HEK293T (cell line): ENCODE data around the gene PDXK.

Source experiments
- CTCF ChIA-PET: fragments of 350-600 bp; formaldehyde crosslinking; extraction: SDS; loops from one replicate; lab custom pipeline; 2021; ENCODE audit warnings: antibody characterized with exemption, inconsistent platforms; lab: Yijun Ruan, JAX
- POLR2A ChIA-PET: fragments of 350-600 bp; formaldehyde crosslinking; extraction: SDS; loops from one replicate; lab custom pipeline; 2020; ENCODE audit warnings: antibody characterized with exemption, inconsistent platforms; lab: Yijun Ruan, JAX
- DNase-seq: peaks from one replicate; pipeline ENCODE4 v3.0.0; 2012; ENCODE audit warnings: mixed read lengths; ENCODE audit errors: extremely low spot score
- ARNT ChIP-seq: fragments of 450-650 bp; IDR thresholded peaks from 2 replicates; pipeline ENCODE4 v1.6.1; 2017; ENCODE audit warnings: mild to moderate bottlenecking
- BHLHE40 ChIP-seq: fragments of 450-650 bp; IDR thresholded peaks from 2 replicates; pipeline ENCODE4 v1.6.1; 2016; ENCODE audit warnings: mild to moderate bottlenecking, moderate library complexity, borderline replicate concordance
- CTBP1 ChIP-seq: fragments of 450-650 bp; IDR thresholded peaks from 2 replicates; pipeline ENCODE4 v1.6.1; 2016; ENCODE audit warnings: borderline replicate concordance
- ELF4 ChIP-seq: fragments of 450-650 bp; IDR thresholded peaks from 2 replicates; pipeline ENCODE4 v1.6.1; 2017; ENCODE audit warnings: antibody characterized with exemption
- FOXA1 ChIP-seq: fragments of 450-650 bp; IDR thresholded peaks from 2 replicates; pipeline ENCODE4 v1.6.1; 2016; ENCODE audit warnings: mild to moderate bottlenecking
- FOXK2 ChIP-seq: fragments of 450-650 bp; IDR thresholded peaks from 2 replicates; pipeline ENCODE4 v1.6.1; 2016; ENCODE audit warnings: mild to moderate bottlenecking
- FOXM1 ChIP-seq: fragments of 450-650 bp; IDR thresholded peaks from 2 replicates; pipeline ENCODE4 v1.6.1; 2017; ENCODE audit warnings: mild to moderate bottlenecking, borderline replicate concordance
- HDGF ChIP-seq: fragments of 450-650 bp; IDR thresholded peaks from 2 replicates; pipeline ENCODE4 v1.6.1; 2017; ENCODE audit warnings: antibody characterized with exemption, borderline replicate concordance
- L3MBTL2 ChIP-seq: fragments of 450-650 bp; conservative IDR thresholded peaks from 2 replicates; pipeline ENCODE4 v1.6.1; 2016; ENCODE audit warnings: mild to moderate bottlenecking
- LEF1 ChIP-seq: fragments of 450-650 bp; IDR thresholded peaks from 2 replicates; pipeline ENCODE4 v1.6.1; 2017; ENCODE audit warnings: mild to moderate bottlenecking, borderline replicate concordance
- NFRKB ChIP-seq: fragments of 450-650 bp; IDR thresholded peaks from 2 replicates; pipeline ENCODE4 v1.6.1; 2016; ENCODE audit warnings: mild to moderate bottlenecking, moderate library complexity
- SP1 ChIP-seq: fragments of 450-650 bp; IDR thresholded peaks from 2 replicates; pipeline ENCODE4 v1.6.1; 2017
- SUZ12 ChIP-seq: fragments of 450-650 bp; IDR thresholded peaks from 2 replicates; pipeline ENCODE4 v1.6.1; 2016; ENCODE audit warnings: mild to moderate bottlenecking
- TARDBP ChIP-seq: fragments of 450-650 bp; IDR thresholded peaks from 2 replicates; pipeline ENCODE4 v1.6.1; 2016
- ZNF384 ChIP-seq: fragments of 450-650 bp; IDR thresholded peaks from 2 replicates; pipeline ENCODE4 v1.6.1; 2016
- TF ChIP-seq, protein P1 (sequence below): fragments of 450-650 bp; IDR thresholded peaks from 2 replicates; pipeline ENCODE4 v1.6.1; 2016

The PDXK gene

GRCh38 chr21:43775795-43776430 lies 57.0 kb downstream of the PDXK start, which contains the start of gene CSTB:
Gene CSTB, minus strand, starts transcription at chr21:43776308. Its CDS starts 39 bp downstream, at chr21:43776269.
- ChIA-PET POLR2A (no interaction called here), CTCF (no interaction called here)
- DNase-seq = peak; percentile 86
- TF ChIP-seq L3MBTL2 = peak; percentile 39; the same call in 1 of the 2 replicates
- TF ChIP-seq FOXK2 = no peak

DNA sequence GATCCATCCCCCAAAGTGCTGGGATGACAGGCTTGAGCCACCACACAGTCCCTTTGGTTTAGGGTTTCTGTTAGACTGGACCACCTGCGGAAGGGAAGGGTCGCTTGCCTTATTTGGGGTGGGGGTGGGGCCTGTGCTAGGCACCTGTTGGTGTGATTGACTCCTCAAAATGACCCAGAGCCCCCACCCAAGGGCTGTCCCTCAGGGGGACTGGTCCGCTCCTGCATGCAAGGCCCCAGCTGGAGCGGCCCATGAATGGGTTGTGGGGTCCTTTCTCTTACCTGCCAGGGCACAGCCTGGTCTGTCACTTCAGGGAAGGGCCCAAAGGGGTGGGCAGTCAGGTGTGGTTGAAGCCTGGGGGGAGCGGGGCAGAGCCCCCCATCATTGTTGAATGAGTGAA lies 59.0 kb downstream of the PDXK start:
- no peak for DNase-seq
- no peak for TF ChIP-seq TARDBP
- no peak for TF ChIP-seq BHLHE40
- no peak for TF ChIP-seq SUZ12
- TF ChIP-seq, protein P1, sequence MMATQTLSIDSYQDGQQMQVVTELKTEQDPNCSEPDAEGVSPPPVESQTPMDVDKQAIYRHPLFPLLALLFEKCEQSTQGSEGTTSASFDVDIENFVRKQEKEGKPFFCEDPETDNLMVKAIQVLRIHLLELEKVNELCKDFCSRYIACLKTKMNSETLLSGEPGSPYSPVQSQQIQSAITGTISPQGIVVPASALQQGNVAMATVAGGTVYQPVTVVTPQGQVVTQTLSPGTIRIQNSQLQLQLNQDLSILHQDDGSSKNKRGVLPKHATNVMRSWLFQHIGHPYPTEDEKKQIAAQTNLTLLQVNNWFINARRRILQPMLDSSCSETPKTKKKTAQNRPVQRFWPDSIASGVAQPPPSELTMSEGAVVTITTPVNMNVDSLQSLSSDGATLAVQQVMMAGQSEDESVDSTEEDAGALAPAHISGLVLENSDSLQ = no peak
- TF ChIP-seq FOXM1 = no peak
- no peak for TF ChIP-seq CTBP1
- TF ChIP-seq FOXA1 = no peak
- no peak for TF ChIP-seq SP1
- TF ChIP-seq HDGF = no peak
- TF ChIP-seq ARNT = no peak
- no peak for TF ChIP-seq L3MBTL2
- no peak for TF ChIP-seq FOXK2
- TF ChIP-seq ZNF384 = no peak
- TF ChIP-seq LEF1 = no peak
- no peak for TF ChIP-seq NFRKB
- no peak for TF ChIP-seq ELF4
- CTCF ChIA-PET = no interaction called here
- POLR2A ChIA-PET = no interaction called here

DNA sequence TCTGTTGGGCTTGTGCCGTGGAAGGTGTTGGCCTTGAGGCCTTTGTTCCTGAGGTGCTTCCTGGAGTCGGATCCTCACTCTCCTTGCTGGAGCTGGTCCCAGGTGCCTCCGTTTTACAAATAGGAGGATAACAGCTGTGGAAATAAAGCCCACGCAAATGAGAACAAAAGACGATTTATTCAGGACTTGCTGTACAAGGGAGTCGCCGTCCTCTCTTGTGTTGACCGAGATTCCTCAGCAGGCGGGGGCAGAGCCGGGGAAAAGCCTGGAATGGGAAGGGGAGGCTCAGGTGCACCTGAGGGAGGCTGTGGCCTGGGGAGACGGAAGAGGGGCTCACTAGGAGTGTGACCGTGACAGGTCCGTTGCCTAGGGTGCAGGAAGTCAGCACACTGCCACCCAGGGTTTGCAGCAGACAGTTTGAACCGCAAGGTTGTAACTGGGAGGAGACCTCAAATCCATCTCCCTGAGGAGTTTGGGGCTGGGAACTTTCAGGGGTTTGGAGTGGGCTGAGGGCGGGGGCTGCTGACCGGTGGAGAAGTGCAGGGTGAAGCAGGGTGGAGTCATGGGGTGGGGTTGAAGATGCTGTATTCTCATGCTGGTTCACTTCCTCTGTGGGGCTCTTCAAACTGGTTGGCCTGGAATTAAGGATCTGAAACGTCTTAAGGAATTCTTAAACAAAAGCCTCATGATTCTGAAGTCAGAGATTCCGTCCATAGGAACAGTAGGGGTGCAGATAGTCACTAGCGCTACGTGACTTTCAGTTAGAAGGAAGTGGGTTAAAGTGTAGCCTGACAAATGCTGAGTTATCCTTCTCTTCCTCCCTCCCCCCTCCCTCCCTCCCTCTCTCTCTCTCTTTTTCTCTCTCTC lies 59.8 kb downstream of the PDXK start:
- TF ChIP-seq ARNT (no peak), FOXA1 (no peak), SP1 (no peak), CTBP1 (no peak), NFRKB (no peak), HDGF (no peak), SUZ12 (no peak), TARDBP (no peak), ELF4 (no peak), FOXM1 (no peak), FOXK2 (no peak), ZNF384 (no peak)
- TF ChIP-seq, protein P1 = no peak
- no peak for DNase-seq
- CTCF ChIA-PET = no interaction called here
- POLR2A ChIA-PET = no interaction called here

DNA sequence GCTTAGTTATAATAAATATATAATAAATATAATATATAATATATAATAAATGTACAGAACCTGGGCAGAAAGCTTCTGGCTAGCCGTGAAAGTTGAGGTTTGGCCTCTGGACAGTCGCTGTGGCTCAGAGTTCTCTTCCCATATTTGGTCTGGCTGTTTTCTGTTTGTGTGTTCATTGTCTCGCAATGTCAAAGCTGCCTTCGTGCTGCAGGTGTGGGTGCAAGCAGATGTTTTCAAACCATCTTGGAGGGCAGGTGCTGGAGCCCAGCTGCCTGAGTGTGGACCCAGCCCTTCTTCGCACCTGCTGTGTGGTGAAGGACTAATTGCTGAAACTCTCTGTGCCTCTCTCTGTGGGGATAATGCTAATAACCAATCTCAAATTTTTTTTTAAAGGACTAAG lies 60.7 kb downstream of the PDXK start:
- ChIA-PET CTCF (no interaction called here), POLR2A (interaction anchor here (0.6 to 1.5 kb wide), 2 partner anchors 10 to 51 kb away, joined by 3 to 10 read pairs; partner anchors contain the start of gene RRP1)
- TF ChIP-seq SUZ12 = no peak
- no peak for TF ChIP-seq BHLHE40
- no peak for DNase-seq

GRCh38 chr21:43781846-43782245 lies 62.9 kb downstream of the PDXK start:
- TF ChIP-seq, protein P1 = no peak
- no peak for TF ChIP-seq ARNT
- TF ChIP-seq LEF1 = no peak
- TF ChIP-seq SP1 = no peak
- TF ChIP-seq ZNF384 = no peak
- no peak for TF ChIP-seq BHLHE40
- no peak for TF ChIP-seq FOXA1
- TF ChIP-seq CTBP1 = no peak
- no peak for TF ChIP-seq L3MBTL2
- ChIA-PET POLR2A (interaction anchor here (0.8 kb wide), 1 partner anchor 10 kb away, joined by 3 read pairs; no protein-coding TSS in a partner anchor), CTCF (interaction anchor here (0.5 kb wide), 1 partner anchor 87 kb away, joined by 3 read pairs; no protein-coding TSS in a partner anchor)
- no peak for DNase-seq

- TF ChIP-seq ELF4 (no peak), NFRKB (no peak), FOXA1 (no peak), SUZ12 (no peak)
- DNase-seq = no peak
- ChIA-PET POLR2A (interaction anchor here (0.8 to 1.1 kb wide), 2 partner anchors 10 to 14 kb away, joined by 3 read pairs; no protein-coding TSS in a partner anchor), CTCF (interaction anchor here (0.5 kb wide), 1 partner anchor 87 kb away, joined by 3 read pairs; no protein-coding TSS in a partner anchor)
Observed at GRCh38 chr21:43782431-43783097, 63.6 kb downstream of the PDXK start.
